Mesenchymal stem cell (in vitro differentiated cells and primary cell): ENCODE data around the gene CCPG1.
"Not testable (repeated sequence)": the region's sequence is repeated elsewhere in the genome, so short reads cannot be mapped to it uniquely, and the experiment has no call there.

Experiments used
- DNase-seq: peaks from one replicate; pipeline ENCODE4 v3.0.0-alpha.2; 2013
- H2AFZ ChIP-seq: one replicate; pipeline ENCODE4 v1.6.1; 2013; ENCODE audit warnings: low read depth, mild to moderate bottlenecking, control low read depth, inconsistent platforms, low read length, moderate library complexity
- H2AK5ac ChIP-seq: 2 replicates; pipeline ENCODE4 v1.6.1; 2013; ENCODE audit warnings: low read length, moderate library complexity, mild to moderate bottlenecking, inconsistent platforms; ENCODE audit not compliant: severe bottlenecking
- H2BK120ac ChIP-seq: one replicate; pipeline ENCODE4 v1.6.1; 2013; ENCODE audit warnings: low read depth, mild to moderate bottlenecking, inconsistent platforms, low read length, moderate library complexity
- H2BK12ac ChIP-seq, 2 experiments: one replicate each; pipeline ENCODE4 v1.6.1; 2013; ENCODE audit warnings: inconsistent platforms in 2 of 2, low read length in 2 of 2, mild to moderate bottlenecking in 2 of 2, moderate library complexity in 2 of 2, control low read depth in 1 of 2
- H2BK15ac ChIP-seq: one replicate; pipeline ENCODE4 v1.6.1; 2013; ENCODE audit warnings: mild to moderate bottlenecking, low read depth, inconsistent platforms; ENCODE audit not compliant: poor library complexity, severe bottlenecking
- H2BK5ac ChIP-seq: 2 replicates; pipeline ENCODE4 v1.6.1; 2013; ENCODE audit warnings: low read depth, mild to moderate bottlenecking, low read length, control low read depth, inconsistent platforms; ENCODE audit not compliant: poor library complexity, severe bottlenecking
- H3K14ac ChIP-seq, 2 experiments: one replicate each; pipeline ENCODE4 v1.6.1; 2013; ENCODE audit warnings: inconsistent platforms in 2 of 2, low read length in 2 of 2, control low read depth in 1 of 2, mild to moderate bottlenecking in 1 of 2, moderate library complexity in 1 of 2
- H3K18ac ChIP-seq, 2 experiments: one replicate each; pipeline ENCODE4 v1.6.1; 2013; ENCODE audit warnings: inconsistent platforms in 2 of 2, low read length in 2 of 2, control low read depth in 1 of 2, low read depth in 1 of 2, mild to moderate bottlenecking in 1 of 2
- H3K23ac ChIP-seq, 2 experiments: one replicate each; pipeline ENCODE4 v1.6.1; 2013; ENCODE audit warnings: inconsistent platforms in 2 of 2, low read length in 2 of 2, mild to moderate bottlenecking in 2 of 2, moderate library complexity in 2 of 2, control low read depth in 1 of 2
- H3K27ac ChIP-seq: 2 replicates; pipeline ENCODE4 v1.5.1; 2013; ENCODE audit warnings: mild to moderate bottlenecking, moderate library complexity, low read length, control low read depth, inconsistent platforms; ENCODE audit not compliant: poor library complexity, severe bottlenecking
- H3K27me3 ChIP-seq, 2 experiments: 2 replicates each; pipeline versions ENCODE4 v1.6.1 to v1.7.0; 2013; ENCODE audit warnings: low read length in 2 of 2, mild to moderate bottlenecking in 2 of 2, moderate library complexity in 2 of 2, control low read depth in 1 of 2, inconsistent platforms in 1 of 2; ENCODE audit not compliant: control insufficient read depth in 1 of 2, insufficient read depth in 1 of 2
- H3K36me3 ChIP-seq, 2 experiments: 2 replicates each; pipeline versions ENCODE4 v1.6.1 to v1.7.0; 2013; ENCODE audit warnings: low read length in 2 of 2, control low read depth in 1 of 2, inconsistent platforms in 1 of 2, low read depth in 1 of 2, mild to moderate bottlenecking in 1 of 2; ENCODE audit not compliant: insufficient read depth in 2 of 2, control insufficient read depth in 1 of 2
- H3K4ac ChIP-seq, 2 experiments: one replicate each; pipeline ENCODE4 v1.6.1; 2013; ENCODE audit warnings: inconsistent platforms in 2 of 2, low read length in 2 of 2, mild to moderate bottlenecking in 2 of 2, moderate library complexity in 2 of 2, control low read depth in 1 of 2, low read depth in 1 of 2
- H3K4me1 ChIP-seq: 2 replicates; pipeline ENCODE4 v1.6.1; 2013; ENCODE audit warnings: low read depth, low read length, control low read depth; ENCODE audit not compliant: control insufficient read depth, insufficient read depth
- H3K4me2 ChIP-seq: 2 replicates; pipeline ENCODE4 v1.6.1; 2013; ENCODE audit warnings: low read length, mild to moderate bottlenecking, inconsistent platforms; ENCODE audit not compliant: poor library complexity, severe bottlenecking
- H3K4me3 ChIP-seq, 2 experiments: 2 replicates each; pipeline versions ENCODE4 v1.5.1 to v1.7.0; 2013; ENCODE audit warnings: low read length in 2 of 2, mild to moderate bottlenecking in 2 of 2, control low read depth in 1 of 2, low read depth in 1 of 2; ENCODE audit not compliant: insufficient read depth in 1 of 2
- H3K79me1 ChIP-seq: replicated peaks from 2 replicates; pipeline ENCODE4 v1.6.1; 2013; ENCODE audit warnings: mild to moderate bottlenecking, control low read depth, low read length, inconsistent platforms; ENCODE audit not compliant: poor library complexity, severe bottlenecking
- H3K9ac ChIP-seq: 2 replicates; pipeline ENCODE4 v1.7.0; 2013; ENCODE audit warnings: mild to moderate bottlenecking, low read length, moderate library complexity
- H3K9me3 ChIP-seq: 2 replicates; pipeline ENCODE4 v1.7.0; 2013; ENCODE audit warnings: mild to moderate bottlenecking, low read length; ENCODE audit not compliant: control insufficient read depth
- H4K8ac ChIP-seq: one replicate; pipeline ENCODE4 v1.6.1; 2013; ENCODE audit warnings: inconsistent platforms, mild to moderate bottlenecking, low read length, moderate library complexity
- H4K91ac ChIP-seq: one replicate; pipeline ENCODE4 v1.6.1; 2013; ENCODE audit warnings: mild to moderate bottlenecking, low read length, inconsistent platforms
- WGBS: methylation state at CpG from one replicate; pipeline ENCODE4 v1.1.7; 2013; ENCODE audit warnings: mixed read lengths; 5-methylcytosine and 5-hydroxymethylcytosine counted together

CCPG1 gene

DNA sequence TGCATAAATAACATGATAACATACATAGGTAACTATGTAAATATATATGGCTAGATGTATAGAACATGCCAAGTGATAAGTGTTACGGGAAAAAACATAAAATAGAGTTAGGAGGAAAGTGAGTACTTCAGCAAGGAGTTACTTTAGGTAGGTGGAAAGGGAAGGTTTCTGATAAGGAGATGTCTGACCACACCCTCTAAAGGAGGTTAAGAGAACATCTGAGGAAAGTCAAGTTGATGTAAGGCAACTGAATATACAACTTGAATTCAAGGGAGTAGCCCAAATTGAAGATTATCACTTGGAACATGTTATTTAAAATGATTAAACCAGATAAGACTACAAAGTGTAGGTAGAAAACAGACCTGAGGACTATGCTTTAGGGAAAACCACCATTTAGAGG lies 13.9 kb upstream of the CCPG1 start:
- peaks cover 3% of the 10 kb centered on the region for H3K4me1 ChIP-seq
- no peak overlapping the region for H2BK12ac ChIP-seq
- no peaks in the 10 kb centered on the region for H3K36me3 ChIP-seq
- no peak overlapping the region for H2BK15ac ChIP-seq
- no peak overlapping the region for H4K91ac ChIP-seq
- no peak overlapping the region for H3K23ac ChIP-seq
- no peaks in the 10 kb centered on the region for H3K79me1 ChIP-seq
- H3K27me3 ChIP-seq: no peaks in the 10 kb centered on the region
- DNase-seq: no peak
- H2BK120ac ChIP-seq: no peak overlapping the region
- H3K27ac ChIP-seq: no peak overlapping the region
- H3K18ac ChIP-seq: no peak overlapping the region
- H3K14ac ChIP-seq: no peak overlapping the region
- no peak overlapping the region for H2AK5ac ChIP-seq
- no peak overlapping the region for H3K4ac ChIP-seq
- no peak overlapping the region for H2BK5ac ChIP-seq
- H3K4me3 ChIP-seq: no peak overlapping the region
- H3K4me2 ChIP-seq: no peak overlapping the region
- H3K9ac ChIP-seq: no peak overlapping the region
- H4K8ac ChIP-seq: no peak overlapping the region
- H2AFZ ChIP-seq: no peak overlapping the region
- 0% methylated on average over 1 of the region's 1 CpG for WGBS
- H3K9me3 ChIP-seq: no peaks in the 10 kb centered on the region

DNA sequence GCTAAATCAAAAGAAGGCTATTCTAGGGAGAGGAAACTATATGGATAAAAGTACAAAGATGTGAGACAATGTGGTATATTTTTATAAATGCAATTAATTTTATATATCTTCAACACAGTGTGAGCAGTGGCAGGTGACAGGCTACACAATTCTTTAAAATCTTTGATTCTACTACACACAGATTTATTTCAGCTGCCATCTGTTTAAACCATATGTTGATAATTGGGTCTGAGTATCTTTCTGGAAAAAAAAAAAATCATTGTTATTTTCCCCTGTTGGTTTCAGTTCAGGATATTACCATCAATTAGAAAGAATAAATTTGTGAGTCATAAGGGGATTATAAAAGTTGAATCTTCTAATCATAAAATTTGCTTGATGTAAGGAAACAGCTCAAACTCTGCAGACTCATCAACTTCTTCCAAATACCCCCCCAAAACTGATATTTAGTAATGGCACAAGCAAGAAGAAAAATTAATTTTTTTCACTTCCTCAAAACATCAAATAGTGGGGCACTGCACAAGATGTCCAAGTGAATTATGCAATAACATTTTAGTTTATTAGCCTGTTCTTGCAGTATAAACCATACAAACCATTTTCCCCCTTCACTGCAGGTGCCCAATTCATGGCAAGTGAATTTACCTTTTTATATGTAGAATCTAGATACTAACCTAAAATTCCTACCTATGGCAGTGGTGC lies 12.2 kb upstream of the CCPG1 start:
- no peak for DNase-seq
- no peaks in the 10 kb centered on the region for H3K27me3 ChIP-seq

DNA sequence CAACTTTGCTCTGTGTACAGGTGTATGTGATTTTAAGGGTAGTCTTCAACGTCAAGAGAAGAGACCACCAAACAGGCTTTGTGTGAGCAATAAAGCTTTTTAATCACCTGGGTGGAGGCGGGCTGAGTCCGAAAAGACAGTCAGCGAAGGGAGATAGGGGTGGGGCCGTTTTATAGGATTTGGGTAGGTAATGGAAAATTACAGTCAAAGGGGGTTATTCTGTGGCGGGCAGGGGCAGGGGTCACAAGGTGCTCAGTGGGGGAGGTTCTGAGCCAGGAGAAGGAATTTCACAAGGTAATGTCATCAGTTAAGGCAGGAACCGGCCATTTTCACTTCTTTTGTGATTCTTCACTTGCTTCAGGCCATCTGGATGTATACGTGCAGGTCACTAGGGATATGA lies 9.5 kb upstream of the CCPG1 start:
- not testable (repeated sequence) for H3K4ac ChIP-seq, H2BK5ac ChIP-seq
- WGBS: 66% methylated on average over 8 of the region's 8 CpGs

More for the DNA sequence above, 12.2 kb upstream of the CCPG1 start:
- Histone ChIP-seq H2BK5ac (no peak overlapping the region), H2BK120ac (no peak overlapping the region), H3K79me1 (no peaks in the 10 kb centered on the region), H4K91ac (no peak overlapping the region), H3K27ac (no peak overlapping the region), H3K23ac (no peak overlapping the region), H2AK5ac (no peak overlapping the region), H3K4me3 (no peak overlapping the region), H2BK12ac (no peak overlapping the region), H3K4me2 (no peak overlapping the region), H3K4ac (no peak overlapping the region), H3K36me3 (no peaks in the 10 kb centered on the region), H3K18ac (no peak overlapping the region), H4K8ac (no peak overlapping the region), H3K9me3 (no peaks in the 10 kb centered on the region), H3K4me1 (peaks cover 3% of the 10 kb centered on the region), H2AFZ (no peak overlapping the region), H2BK15ac (no peak overlapping the region), H3K14ac (no peak overlapping the region), H3K9ac (no peak overlapping the region)

DNA sequence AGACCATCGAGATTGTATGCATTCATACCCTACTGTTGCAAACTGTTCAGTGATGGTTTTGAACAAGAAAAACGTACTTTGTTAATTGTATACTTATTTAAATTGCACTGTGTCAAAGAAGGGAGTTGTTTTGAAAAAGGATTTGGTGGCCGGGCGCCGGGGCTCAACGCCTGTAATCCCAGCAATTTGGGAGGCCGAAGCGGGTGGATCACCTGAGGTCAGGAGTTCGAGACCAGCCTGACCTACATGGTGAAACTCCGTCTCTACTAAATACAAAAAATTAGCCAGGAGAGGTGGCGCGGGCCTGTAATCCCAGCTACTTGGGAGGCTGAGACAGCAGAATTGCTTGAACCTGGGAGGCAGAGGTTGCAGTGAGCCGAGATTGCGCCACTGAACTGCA lies 817 bp upstream of the CCPG1 start:
- not testable (repeated sequence) for H2BK15ac ChIP-seq, H3K27me3 ChIP-seq, H2AFZ ChIP-seq, DNase-seq, H3K4me1 ChIP-seq, H4K91ac ChIP-seq, H3K18ac ChIP-seq, H3K79me1 ChIP-seq, H3K4ac ChIP-seq, H2BK12ac ChIP-seq, H3K36me3 ChIP-seq, H3K9me3 ChIP-seq, H2BK120ac ChIP-seq, H3K14ac ChIP-seq, H2BK5ac ChIP-seq, H2AK5ac ChIP-seq, H4K8ac ChIP-seq, H3K23ac ChIP-seq
- Histone ChIP-seq H3K27ac (peak overlapping the region; percentile 39), H3K4me2 (peak overlapping the region; percentile 76), H3K4me3 (peak overlapping the region; percentile 41 to 98), H3K9ac (peak overlapping the region; percentile 96)
- 88% methylated on average over 12 of the region's 14 CpGs for WGBS

More for the DNA sequence above, 9.5 kb upstream of the CCPG1 start:
- H3K79me1 ChIP-seq, H3K18ac ChIP-seq, H3K27ac ChIP-seq, H3K36me3 ChIP-seq, H4K91ac ChIP-seq, H3K9ac ChIP-seq, H4K8ac ChIP-seq, H2BK12ac ChIP-seq, H3K27me3 ChIP-seq, H3K14ac ChIP-seq, H3K9me3 ChIP-seq, H2AFZ ChIP-seq, H3K23ac ChIP-seq, H2BK15ac ChIP-seq, H3K4me1 ChIP-seq, H3K4me3 ChIP-seq, H2BK120ac ChIP-seq, H3K4me2 ChIP-seq, H2AK5ac ChIP-seq, DNase-seq: not testable (repeated sequence)
